Suppressor macrophage treated with lipopolysaccharide for 4 hours (primary cell): ENCODE results near the gene FES.
A peak's percentile ranks its signal among the peaks of the same experiment; 100 is the strongest.
"Not testable (repeated sequence)": the region's sequence is repeated elsewhere in the genome, so short reads cannot be mapped to it uniquely, and the experiment has no call there.

Source experiments
- DNase-seq: peaks from one replicate; pipeline ENCODE4 v3.0.0-alpha.2; 2020

The FES gene

DNA sequence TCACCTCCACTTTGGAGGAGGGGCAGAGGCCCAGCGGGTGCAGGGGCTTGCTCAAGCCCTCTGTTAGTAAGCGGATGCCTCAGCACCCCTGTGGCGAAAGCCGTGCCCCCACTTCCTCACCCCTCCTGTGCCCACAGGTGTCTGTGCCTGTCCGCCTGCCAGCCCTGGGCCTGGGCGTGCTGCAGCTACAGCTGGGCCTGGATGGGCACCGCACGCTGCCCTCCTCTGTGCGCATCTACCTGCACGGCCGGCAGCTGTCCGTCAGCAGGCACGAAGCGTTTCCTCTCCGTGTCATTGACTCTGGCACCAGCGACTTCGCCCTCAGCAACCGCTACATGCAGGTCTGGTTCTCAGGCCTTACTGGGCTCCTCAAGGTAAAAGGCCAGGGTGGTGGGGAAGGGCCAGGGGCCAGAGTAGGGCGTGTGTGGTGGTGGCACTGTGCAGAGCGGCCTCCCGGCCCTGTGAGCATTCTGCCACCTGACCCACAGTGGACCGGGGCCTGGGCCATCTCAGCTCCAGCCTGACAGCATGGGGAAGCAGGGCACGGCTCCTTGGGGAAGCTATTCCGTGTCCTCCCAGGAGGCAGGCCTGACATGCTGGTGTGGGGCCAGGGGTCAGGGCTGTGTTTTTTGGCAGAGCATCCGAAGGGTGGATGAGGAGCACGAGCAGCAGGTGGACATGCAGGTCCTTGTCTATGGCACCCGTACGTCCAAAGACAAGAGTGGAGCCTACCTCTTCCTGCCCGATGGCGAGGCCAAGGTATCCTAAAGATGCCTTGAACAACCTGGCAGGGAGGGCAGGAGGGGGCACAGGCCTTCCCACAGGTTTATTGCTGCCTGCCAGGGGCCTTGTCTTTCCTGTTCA lies 27.8 kb downstream of the FES start:
- no peak for DNase-seq

DNA sequence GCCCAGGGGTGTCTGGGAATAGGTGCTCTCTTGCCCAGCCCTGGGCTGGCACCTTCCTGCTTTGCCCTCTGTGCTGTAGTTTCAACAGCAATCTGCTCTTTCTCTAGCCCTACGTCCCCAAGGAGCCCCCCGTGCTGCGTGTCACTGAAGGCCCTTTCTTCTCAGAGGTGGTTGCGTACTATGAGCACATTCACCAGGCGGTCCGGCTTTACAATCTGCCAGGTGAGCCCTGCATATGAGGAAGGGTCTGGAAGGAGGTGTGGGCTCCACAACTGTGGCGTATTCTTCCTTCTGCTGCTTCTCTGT lies 28.4 kb downstream of the FES start:
- no peak for DNase-seq

DNA sequence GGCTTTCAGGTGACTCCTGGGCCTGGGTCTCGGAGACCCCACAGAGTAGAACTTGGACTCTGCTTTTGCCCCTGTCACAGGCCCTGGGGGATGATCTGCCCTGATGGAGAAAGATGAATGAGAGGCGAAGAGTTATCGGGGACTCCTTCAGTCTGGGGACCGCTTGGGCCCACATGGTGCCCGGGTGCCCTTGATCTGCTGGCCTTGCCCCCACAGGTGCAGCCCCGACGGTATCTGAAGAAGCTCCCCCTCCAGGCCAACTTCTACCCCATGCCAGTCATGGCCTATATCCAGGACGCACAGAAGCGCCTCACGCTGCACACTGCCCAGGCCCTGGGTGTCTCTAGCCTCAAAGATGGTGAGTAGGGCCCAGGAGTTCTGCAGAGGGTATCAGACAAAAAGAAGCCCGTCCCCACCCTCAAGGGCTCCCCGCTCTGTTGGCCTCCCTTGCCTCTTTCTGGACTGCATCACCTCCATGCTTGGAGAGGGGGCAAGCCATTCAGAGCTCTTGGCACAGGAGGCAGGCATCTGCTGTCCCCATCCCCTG lies 29.2 kb downstream of the FES start:
- no peak for DNase-seq

DNA sequence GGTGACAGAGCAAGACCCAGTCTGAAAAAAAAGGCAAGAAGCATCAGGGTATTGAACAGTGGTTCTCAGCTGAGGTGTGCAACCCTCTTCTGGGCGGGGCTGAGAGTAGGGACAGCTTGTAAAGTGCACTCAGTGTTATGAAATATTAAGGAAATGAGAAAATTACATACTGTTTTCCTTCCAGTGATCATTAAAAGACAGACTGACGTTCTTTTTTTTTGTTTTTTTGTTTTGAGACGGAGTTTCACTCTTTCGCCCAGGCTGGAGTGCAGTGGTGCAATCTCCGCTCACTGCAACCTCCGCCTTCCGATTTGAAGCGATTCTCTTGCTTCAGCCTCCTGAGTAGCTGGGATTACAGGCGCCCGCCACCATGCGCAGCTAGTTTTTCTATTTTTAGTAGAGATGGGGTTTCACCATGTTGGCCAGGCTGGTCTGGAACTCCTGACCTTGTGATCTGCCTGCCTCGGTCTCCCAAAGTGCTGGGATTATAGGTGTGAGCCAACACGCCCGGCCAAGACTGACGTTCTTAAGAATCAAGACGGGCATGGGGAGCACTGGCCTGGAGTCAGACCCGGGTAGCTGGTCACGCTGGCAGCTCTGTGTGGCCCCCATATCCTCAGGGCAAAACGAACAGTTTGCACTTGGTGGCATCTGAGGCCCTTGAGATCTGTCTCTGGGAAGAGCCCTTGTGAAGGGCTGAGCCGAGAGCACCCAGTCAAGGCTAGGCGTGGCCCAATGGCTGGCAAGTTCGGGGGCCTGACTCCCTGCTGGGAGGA lies 30.2 kb downstream of the FES start:
- peak; percentile 77 for DNase-seq

DNA sequence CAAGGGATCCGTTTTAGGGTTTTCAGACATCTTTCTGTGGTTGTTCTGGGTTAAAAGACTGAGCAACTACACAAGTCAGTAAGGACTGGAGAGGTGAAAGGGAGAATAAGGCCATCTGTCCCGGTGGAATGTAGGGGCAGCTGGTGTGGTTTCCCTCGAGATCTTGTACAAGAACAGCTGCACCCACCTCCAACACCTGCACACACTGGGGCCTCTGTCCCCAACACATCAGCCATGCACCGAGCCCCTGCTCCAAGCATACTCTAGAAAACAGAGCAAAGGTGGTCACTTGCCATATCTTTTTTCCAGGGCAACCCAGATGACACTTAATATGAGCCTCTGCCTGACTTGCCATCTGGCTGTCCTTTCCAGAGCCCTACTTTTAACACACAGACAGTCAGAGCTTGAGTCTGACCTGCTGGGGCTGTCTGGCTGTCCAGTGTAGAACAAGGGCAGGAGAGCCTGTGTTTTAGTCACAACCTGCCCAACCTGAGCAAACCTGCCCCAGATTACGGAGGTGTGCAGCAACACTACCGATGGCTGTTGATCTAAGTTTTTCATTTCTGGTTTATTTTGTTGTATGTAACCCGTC lies 31.0 kb downstream of the FES start:
- DNase-seq = no peak

DNA sequence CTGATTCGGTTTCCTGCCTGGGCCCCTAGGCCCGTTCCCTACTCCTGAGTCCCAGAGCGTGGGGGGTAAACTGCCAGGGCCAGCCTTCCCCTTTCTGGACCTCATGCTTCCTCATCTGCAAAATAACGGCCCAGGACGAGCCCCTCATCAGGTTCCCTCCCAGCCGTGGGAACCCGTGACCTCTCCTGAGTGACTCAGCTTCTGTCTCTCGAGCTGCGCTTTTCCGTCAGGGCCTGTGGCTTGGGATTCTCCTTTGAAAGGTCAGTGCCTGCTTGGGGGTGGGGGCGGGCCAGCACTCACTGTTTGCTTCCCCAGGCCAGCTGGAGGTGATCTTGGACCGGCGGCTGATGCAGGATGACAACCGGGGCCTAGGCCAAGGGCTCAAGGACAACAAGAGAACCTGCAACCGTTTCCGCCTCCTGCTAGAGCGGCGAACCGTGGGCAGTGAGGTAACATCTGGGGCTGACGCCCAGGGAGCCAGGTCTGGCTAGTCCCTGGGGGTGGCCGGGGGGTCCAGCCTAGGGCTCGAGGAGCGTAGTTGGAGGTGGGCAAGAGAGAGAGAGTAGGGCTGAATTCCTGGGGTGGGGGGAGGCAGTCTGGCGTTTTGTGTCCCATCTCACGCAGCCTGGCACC lies 31.6 kb downstream of the FES start:
- peak; percentile 97 for DNase-seq

DNA sequence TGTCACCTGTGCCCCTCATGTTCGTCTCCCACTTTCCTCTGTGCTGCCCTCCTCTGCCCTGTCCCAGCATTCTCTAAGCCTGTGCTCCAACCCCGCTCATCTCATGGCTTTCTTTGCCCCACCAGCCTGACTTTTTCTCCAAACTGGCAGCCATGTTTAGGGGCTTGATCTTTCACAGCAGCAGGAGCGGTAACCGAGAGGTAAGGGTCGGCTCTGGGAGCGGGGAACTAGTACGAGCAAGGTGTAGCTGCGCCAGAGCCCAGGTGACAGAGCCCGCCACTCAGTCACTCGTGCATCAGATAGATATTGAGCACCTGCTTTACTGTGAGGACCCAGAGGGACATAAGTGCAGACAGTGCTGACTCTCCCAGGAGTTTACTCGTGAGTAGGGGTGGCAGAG lies 32.2 kb downstream of the FES start:
- DNase-seq = no peak

DNA sequence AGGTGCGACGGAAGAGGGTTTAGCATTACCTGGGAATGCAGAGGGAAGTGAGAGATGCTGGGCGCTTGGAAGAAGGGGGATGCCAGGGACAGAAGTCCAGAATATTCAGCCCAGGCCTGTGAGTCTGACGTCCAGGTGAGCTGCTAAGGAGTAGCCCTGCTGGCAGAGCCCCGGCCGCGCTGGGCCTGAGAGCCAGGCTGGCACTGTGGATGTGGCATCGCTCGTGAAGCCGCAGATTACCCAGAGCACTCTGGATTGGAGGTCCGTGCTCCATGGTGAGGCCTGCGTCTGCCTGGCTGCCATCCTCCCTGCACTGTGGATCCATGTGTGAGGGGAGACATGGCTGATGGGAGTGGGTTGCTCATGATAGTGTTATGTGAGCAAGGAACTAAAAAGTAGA lies 33.3 kb downstream of the FES start:
- DNase-seq = no peak

DNA sequence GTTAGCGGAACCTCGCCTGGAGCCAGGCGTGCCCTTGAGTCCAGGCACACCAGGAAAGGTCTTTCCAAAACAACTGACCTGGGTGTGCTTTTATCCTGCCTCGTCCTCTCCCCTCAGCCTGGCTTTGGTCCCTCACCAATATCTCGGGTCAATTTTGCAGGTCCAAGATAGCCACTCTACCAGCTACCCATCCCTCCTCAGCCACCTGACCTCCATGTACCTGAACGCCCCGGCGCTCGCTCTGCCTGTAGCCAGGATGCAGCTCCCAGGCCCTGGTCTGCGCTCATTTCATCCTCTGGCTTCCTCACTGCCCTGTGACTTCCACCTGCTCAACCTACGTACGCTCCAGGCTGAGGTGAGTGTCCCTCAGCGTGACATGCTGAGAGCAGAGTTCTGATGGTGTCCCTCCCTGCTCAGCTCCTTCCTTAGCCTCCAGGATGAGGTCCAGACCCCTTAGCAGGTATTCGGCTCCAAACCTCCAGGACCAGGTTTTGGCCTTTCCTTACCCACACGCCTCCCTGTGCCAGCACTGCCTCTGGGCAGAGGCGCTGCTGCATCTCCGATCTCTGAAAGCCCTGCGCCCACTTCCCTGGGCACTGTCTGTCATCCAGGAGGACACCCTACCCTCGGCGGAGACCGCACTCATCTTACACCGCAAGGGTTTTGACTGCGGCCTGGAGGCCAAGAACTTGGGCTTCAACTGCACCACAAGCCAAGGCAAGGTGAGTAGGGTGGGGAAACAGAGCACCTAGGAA lies 33.9 kb downstream of the FES start:
- DNase-seq = no peak

DNA sequence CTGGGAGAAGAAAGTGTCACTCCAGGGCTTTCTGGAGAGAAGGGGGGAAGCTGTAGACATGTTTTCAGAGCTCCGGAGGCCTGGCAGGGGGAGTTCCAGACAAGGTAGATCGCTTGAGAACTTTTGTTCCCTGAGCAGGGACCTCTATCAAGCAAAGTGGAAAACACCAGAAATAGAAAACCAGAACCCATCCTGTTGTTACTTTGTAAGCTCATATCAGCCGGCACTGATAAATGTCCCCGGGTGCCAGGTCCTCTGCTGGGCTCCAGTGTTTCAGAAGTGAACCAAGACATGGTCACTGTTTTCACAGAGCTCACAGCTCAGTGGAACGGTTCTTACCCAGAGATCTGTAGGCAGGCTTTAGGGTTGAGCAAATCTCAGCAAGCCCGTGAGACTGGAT lies 34.5 kb downstream of the FES start:
- DNase-seq = no peak

DNA sequence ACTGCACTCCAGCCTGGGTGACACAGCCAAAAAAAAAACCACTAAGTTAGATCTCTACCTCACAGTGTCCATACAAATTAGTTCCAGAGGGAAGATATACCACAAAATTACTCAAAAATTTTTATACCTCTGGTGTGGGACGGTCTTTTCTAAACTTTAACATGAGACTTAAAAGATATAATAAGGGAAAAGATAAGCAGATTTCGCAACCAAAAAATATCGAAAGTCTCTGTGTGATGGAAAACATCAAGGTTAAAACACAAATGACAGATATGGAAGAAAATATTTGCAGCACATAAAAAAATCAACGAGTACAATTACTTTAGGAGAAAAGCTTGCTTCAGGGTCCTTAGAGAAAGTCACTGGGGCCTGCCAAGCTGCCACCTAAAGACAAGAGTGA lies 37.6 kb downstream of the FES start:
- no peak for DNase-seq

DNA sequence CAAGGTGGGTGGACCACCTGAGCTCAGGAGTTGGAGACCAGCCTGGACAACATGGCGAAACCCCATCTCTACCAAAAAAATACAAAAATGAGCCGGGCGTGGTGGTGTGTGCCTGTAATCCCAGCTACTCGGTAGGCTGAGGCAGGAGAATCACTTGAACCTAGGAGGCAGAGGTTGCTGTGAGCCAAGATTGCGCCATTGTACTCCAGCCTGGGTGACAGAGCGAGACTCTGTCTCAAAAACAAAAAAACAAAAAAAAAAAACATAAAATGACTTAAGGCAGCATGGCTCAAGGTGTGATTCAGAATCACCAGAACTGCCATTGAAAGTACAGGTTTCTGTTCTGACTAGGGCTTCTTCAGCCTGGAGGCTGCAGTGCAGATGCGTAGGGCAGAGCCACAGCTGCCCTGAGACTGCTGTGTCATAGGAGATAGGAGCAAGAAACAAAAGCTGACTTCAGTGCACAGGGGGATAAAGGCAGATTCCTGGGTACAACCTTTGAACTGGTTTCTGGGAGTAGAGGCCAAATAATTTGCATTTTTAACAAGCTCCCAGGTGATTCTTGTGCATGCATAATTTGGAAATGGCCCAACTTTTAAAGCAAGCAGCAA lies 38.5 kb downstream of the FES start:
- DNase-seq = not testable (repeated sequence)

DNA sequence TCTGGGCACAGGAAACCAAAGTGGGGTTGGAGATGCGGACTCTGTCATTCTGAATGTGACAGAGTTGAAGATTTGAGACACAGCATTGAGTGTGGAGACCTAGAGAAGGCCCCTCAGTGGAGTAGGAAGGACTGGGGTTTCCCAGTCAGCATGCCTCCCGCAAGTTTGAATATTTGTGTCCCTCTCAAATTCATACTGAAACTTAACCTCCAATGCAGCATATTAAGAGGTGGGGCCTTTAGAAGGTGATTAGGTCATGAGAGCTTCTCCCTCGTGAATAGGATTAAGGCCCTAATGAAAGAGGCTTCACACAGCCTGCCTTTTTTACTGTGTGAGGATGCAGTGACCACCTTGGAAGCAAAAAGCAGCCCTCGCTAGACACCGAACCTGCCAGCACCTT lies 40.1 kb downstream of the FES start:
- DNase-seq = no peak

DNA sequence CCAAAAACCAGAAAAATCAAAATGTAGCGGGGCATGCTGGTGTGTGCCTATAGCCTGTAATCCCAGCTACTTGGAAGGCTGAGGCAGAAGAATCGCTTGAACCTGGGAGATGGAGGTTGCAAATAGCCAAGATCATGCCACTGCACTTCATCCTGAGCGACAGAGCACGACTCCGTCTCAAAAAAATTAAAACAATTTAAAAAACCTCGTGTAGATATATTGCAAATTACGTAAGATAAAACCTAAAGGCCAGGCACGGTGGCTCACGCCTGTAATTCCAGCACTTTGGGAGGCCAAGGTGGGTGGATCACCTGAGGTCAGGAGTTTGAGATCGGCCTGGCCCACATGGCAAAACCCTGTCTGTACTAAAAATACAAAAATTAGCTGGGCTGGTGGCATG lies 42.5 kb downstream of the FES start:
- DNase-seq = not testable (repeated sequence)

DNA sequence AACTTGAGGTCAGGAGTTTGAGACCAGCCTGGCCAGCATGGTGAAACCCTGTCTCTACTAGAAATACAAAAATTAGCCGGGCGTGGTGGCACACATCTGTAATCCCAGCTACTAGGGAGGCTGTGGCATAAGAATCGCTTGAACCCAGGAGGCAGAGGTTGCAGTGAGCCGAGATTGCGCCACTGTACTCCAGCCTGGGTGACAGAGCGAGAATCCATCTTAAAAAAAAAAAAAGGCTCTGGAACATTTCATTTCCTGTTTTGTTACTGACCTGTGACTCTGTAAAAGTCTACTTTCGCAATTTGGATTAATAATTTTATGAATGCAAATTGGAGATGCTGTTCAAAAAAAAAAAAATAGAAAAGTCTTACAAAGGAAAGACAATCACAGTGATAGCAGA lies 43.8 kb downstream of the FES start:
- peak; percentile 61 for DNase-seq

DNA sequence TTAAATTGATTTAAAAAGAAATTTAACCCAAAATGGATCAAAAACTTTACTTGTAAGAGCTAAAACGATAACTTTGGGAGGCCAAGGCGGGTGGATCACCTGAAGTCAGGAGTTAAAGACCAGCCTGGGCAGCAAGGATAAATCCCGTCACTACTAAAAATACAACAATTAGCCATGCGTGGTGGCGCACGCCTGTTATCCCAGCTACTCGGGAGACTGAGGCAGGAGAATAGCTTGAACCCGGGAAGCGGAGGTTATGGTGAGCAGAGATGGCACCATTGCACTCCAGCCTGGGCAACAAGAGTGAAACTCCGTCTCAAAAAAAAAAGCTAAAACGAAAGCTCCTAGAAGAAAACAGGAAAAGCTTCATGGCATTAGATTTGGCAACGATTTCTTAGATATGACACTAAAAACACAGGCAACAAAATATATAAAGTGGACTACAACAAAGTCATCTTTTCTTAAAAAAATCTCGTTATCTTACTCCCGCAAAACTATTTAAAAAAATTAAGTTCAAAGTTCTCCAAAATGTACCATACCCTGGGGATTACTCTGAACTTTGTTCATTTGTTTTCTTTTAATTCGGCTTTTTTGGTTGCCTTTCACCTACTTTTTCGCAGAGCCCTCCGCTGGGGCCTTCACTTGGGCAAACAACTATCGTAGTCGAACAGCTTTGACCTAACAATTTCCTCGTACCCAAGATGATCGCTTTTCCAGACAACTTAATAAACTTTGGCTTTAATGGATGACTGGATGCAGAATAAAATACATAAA lies 45.1 kb downstream of the FES start:
- DNase-seq = peak; percentile 63

DNA sequence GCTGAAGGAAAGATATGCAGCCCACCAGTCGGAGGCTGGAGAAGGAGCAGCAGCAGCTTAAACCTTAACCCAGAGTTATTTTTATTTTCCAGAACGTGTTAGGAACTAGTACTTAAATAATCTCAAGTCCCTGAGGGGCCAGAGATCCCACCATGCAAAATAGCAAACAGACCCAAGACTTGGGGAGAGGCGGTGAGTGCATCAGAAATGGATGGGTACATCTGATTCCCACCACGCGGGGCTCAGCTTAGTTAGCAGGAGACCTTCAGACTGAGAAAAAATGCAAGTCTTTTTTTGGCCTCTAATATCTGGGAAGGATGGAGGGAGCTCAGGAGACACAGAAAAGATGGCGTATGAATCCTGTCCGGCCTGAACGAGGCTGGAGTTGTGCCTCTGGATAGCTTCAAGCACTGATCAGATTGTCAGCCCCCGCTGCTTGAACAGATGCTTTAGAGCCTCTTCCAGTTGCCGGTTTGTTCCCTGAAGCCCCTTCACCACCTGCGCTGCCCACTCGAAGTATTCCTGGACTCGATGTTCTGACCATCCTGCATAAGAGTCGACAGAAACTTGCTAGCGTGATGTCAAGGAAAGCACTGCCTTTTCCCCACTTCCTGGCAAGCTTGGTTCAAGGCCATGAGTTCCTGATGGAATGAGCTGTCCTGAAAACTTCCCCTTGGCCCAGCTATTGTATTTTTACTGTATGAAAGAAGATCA lies 46.7 kb downstream of the FES start:
- DNase-seq = peak; percentile 52

DNA sequence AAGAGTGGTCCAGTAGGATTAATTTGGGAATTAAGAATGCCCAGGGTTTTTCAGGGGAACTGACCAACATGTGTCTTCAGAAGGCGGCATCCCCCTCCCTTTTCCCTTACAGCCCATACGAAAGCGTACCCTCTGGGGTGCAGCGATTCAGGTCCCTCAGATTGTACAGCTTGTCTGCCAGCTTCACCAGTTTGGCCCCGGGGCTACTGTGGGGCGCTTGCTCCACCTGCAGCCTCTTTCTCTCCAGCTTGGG lies 47.2 kb downstream of the FES start:
- no peak for DNase-seq

DNA sequence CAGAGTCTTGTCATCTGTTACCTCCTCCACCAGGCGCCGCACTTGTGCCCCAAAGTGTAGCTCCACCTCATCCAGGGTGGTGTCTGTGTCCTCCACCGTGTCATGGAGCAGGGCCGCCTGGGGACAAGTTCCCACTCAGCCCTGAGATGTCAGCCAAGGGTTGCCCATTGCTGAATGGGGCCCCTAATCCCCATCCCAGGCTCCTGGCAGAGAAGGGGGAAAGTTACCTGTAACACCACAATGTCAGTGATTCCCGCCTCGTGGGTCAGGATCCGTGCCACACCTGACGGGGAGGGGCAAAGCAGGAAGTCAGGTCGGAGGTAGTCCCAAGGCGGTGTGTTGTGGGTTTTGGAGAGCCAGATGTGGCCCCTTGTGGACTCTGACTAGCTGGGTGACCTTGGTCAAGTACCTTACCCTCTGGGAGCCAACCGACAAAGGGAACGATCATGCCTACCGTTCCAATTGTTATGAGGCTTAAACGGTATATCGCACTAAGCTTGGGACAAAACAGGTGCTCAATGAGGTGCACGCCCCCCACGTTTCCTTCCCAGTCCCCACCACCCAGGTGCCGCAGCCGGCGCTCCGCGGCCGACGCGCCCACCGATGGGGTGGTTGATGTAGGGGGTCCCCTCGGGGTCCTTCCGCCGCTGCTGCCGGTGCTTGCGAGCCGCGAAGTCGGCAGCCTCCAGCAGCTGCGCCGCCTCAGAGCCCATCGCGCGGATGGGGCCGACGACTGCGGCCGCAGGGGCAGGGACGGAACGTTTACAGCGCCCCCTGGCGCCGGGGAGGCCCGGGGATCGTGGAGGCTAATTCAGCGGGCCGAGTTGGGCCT lies 47.7 kb downstream of the FES start, which contains the start of gene HDDC3:
HDDC3 (minus strand) TSS at position 722 of the 832 bp plus-strand sequence; CDS start at position 713, 9 bp downstream.
- peak; percentile 94 for DNase-seq

DNA sequence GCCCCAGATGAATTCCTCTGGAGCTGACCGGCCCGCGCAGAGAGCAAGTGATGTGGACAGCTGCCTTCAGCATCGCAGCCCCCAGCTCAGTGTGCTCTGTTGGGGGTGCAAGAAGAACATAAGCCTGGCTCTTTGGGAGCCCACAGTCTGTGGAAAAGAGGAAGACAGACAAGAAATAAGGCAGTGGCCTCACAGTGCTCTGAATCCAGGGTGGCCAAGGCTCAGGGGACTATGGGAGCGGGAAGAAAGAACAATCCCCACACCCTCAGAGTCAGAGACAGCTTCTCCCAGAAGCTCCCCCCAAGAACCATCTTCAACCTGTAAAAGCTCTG lies 48.3 kb downstream of the FES start:
- DNase-seq = no peak
